HEK293T (cell line): Measurements from ENCODE around the gene USP49.

Experiments
- CTBP1 ChIP-seq: fragments of 450-650 bp; IDR thresholded peaks from 2 replicates; pipeline ENCODE4 v1.6.1; 2016; ENCODE audit warnings: borderline replicate concordance
- ELF4 ChIP-seq: fragments of 450-650 bp; IDR thresholded peaks from 2 replicates; pipeline ENCODE4 v1.6.1; 2017; ENCODE audit warnings: antibody characterized with exemption
- FOXM1 ChIP-seq: fragments of 450-650 bp; IDR thresholded peaks from 2 replicates; pipeline ENCODE4 v1.6.1; 2017; ENCODE audit warnings: mild to moderate bottlenecking, borderline replicate concordance
- HDGF ChIP-seq: fragments of 450-650 bp; IDR thresholded peaks from 2 replicates; pipeline ENCODE4 v1.6.1; 2017; ENCODE audit warnings: antibody characterized with exemption, borderline replicate concordance
- NFRKB ChIP-seq: fragments of 450-650 bp; IDR thresholded peaks from 2 replicates; pipeline ENCODE4 v1.6.1; 2016; ENCODE audit warnings: mild to moderate bottlenecking, moderate library complexity
- SP1 ChIP-seq: fragments of 450-650 bp; IDR thresholded peaks from 2 replicates; pipeline ENCODE4 v1.6.1; 2017
- SUZ12 ChIP-seq: fragments of 450-650 bp; IDR thresholded peaks from 2 replicates; pipeline ENCODE4 v1.6.1; 2016; ENCODE audit warnings: mild to moderate bottlenecking
- TARDBP ChIP-seq: fragments of 450-650 bp; IDR thresholded peaks from 2 replicates; pipeline ENCODE4 v1.6.1; 2016
- TF ChIP-seq, protein P1 (sequence below): fragments of 450-650 bp; IDR thresholded peaks from 2 replicates; pipeline ENCODE4 v1.6.1; 2016

DNA sequence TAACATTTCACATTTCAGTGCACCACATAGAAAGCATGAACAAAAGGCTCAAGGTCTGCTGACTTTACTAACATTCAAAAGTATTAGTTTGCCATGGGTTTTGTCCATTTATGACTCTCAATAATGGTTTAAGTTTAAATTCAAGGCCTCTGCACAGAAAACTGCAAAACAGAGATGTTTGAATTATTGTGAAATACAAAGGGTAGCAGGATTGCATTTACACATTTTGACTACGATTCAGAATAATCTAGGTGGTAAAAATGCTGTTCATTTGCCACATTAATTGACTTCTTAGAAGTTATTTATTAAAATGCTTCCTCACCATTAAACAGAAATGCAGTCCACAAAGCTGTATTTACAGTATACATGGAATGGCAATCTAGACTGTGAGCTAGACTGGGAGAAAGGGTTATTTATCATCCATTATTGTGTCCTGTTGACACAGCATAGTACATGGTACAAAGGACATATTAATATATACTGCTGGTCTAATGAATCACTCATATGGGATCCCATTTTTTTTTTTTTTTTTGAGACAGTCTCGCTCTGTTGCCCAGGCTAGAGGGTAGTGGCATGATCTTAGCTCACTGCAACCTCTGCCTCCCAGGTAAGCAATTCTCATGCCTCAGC is 18.0 kb downstream of the USP49 start:
- TF ChIP-seq SP1 (no peak), CTBP1 (no peak), ELF4 (no peak), FOXM1 (no peak), NFRKB (no peak), HDGF (no peak), TARDBP (no peak), SUZ12 (no peak)
- TF ChIP-seq, protein P1, sequence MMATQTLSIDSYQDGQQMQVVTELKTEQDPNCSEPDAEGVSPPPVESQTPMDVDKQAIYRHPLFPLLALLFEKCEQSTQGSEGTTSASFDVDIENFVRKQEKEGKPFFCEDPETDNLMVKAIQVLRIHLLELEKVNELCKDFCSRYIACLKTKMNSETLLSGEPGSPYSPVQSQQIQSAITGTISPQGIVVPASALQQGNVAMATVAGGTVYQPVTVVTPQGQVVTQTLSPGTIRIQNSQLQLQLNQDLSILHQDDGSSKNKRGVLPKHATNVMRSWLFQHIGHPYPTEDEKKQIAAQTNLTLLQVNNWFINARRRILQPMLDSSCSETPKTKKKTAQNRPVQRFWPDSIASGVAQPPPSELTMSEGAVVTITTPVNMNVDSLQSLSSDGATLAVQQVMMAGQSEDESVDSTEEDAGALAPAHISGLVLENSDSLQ, result no peak
